GM23338 (cell line): Measurements from ENCODE around the gene FKBP5. TPM values are rescaled to one million over a fixed set of nuclear protein-coding genes. Genes with fewer than 3 reads are reported as not detected.

Experiments used
- ATAC-seq: fragments of 200-7000 bp; cut with Tn5 transposase; 3 replicates; pipeline ENCODE4 v1.9.1; 2020
- DNase-seq: peaks from one replicate; pipeline ENCODE4 v3.0.0-alpha.2; 2015; ENCODE audit warnings: low spot score
- H2AFZ ChIP-seq: fragments of 200-600 bp; sonication (generic); 2 replicates; pipeline ENCODE4 v1.8.0; 2016; ENCODE audit warnings: antibody characterized with exemption, mild to moderate bottlenecking, moderate library complexity
- H3F3A ChIP-seq: fragments of 200-600 bp; sonication (generic); replicated peaks from 2 replicates; pipeline ENCODE4 v1.8.0; 2017; ENCODE audit warnings: antibody characterized with exemption, mixed run types, low read depth
- H3K27ac ChIP-seq: fragments of 200-600 bp; sonication (generic); 2 replicates; pipeline ENCODE4 v1.6.1; 2016; ENCODE audit warnings: low read depth
- H3K27me3 ChIP-seq: fragments of 200-600 bp; sonication (generic); 2 replicates; pipeline ENCODE4 v1.8.0; 2016; ENCODE audit warnings: mild to moderate bottlenecking, mixed run types, moderate library complexity; ENCODE audit not compliant: insufficient read depth
- H3K36me3 ChIP-seq: fragments of 200-600 bp; sonication (generic); 2 replicates; pipeline ENCODE4 v1.8.0; 2016; ENCODE audit warnings: mild to moderate bottlenecking; ENCODE audit not compliant: insufficient read depth
- H3K4me1 ChIP-seq: fragments of 200-600 bp; sonication (generic); 2 replicates; pipeline ENCODE4 v1.8.0; 2016; ENCODE audit warnings: mild to moderate bottlenecking, moderate library complexity; ENCODE audit not compliant: insufficient read depth
- H3K4me2 ChIP-seq: fragments of 200-600 bp; sonication (generic); 2 replicates; pipeline ENCODE4 v1.7.1; 2017; ENCODE audit warnings: mixed run types
- H3K4me3 ChIP-seq: fragments of 200-600 bp; sonication (generic); 2 replicates; pipeline ENCODE4 v1.6.1; 2016; ENCODE audit warnings: mixed run types
- H3K79me2 ChIP-seq: fragments of 200-600 bp; sonication (generic); replicated peaks from 2 replicates; pipeline ENCODE4 v1.8.0; 2017; ENCODE audit warnings: mild to moderate bottlenecking; ENCODE audit not compliant: insufficient read depth
- H3K9me2 ChIP-seq: fragments of 200-600 bp; sonication (generic); 2 replicates; pipeline ENCODE4 v1.8.0; 2017; ENCODE audit not compliant: insufficient read depth
- H4K20me1 ChIP-seq: fragments of 200-600 bp; sonication (generic); replicated peaks from 2 replicates; pipeline ENCODE4 v1.8.0; 2017; ENCODE audit warnings: mild to moderate bottlenecking; ENCODE audit not compliant: insufficient read depth
- H3K27ac Mint-ChIP-seq: 2 replicates; pipeline ENCODE4 v1.8.0; 2020; ENCODE audit warnings: inconsistent platforms, mild to moderate bottlenecking, moderate library complexity, mixed read lengths
- H3K27me3 Mint-ChIP-seq: 3 replicates; pipeline ENCODE4 v1.8.0; 2022; ENCODE audit warnings: low read depth, mild to moderate bottlenecking, moderate library complexity, mixed read lengths, inconsistent platforms; ENCODE audit not compliant: insufficient read depth, poor library complexity
- H3K36me3 Mint-ChIP-seq: 3 replicates; pipeline ENCODE4 v1.8.0; 2021; ENCODE audit warnings: low read depth, mild to moderate bottlenecking, inconsistent platforms, moderate library complexity, mixed read lengths
- H3K4me1 Mint-ChIP-seq: 3 replicates; pipeline ENCODE4 v1.8.0; 2020; ENCODE audit warnings: mild to moderate bottlenecking, inconsistent platforms, mixed read lengths
- H3K4me3 Mint-ChIP-seq: 3 replicates; pipeline ENCODE4 v1.8.0; 2021; ENCODE audit warnings: moderate library complexity, mild to moderate bottlenecking, inconsistent platforms, mixed read lengths
- H3K9me3 Mint-ChIP-seq: 3 replicates; pipeline ENCODE4 v1.8.0; 2020; ENCODE audit warnings: moderate library complexity, mild to moderate bottlenecking, inconsistent platforms, mixed read lengths
- CTCF ChIP-seq, 2 experiments: fragments of 200-600 bp in 1 of 2; sonication (generic) in 1 of 2; conservative IDR thresholded peaks; 2 replicates each; pipeline versions ENCODE4 v1.5.1 to v1.6.1; 2016 to 2017; ENCODE audit warnings: antibody characterized with exemption in 2 of 2, low read depth in 2 of 2, mild to moderate bottlenecking in 2 of 2, moderate library complexity in 1 of 2
- ETS1 ChIP-seq: IDR thresholded peaks from 2 replicates; pipeline ENCODE4 v1.6.1; 2016; ENCODE audit warnings: antibody characterized with exemption
- EZH2phosphoT487 ChIP-seq: fragments of 200-600 bp; sonication (generic); IDR thresholded peaks from one replicate; pipeline ENCODE4 v1.8.1; 2018; ENCODE audit warnings: antibody characterized with exemption; ENCODE audit not compliant: unreplicated experiment
- NANOG ChIP-seq: IDR thresholded peaks from 2 replicates; pipeline ENCODE4 v1.6.1; 2016; ENCODE audit warnings: antibody characterized with exemption, borderline replicate concordance
- POLR2AphosphoS5 ChIP-seq: IDR thresholded peaks from 2 replicates; pipeline ENCODE4 v1.6.1; 2016; ENCODE audit warnings: antibody characterized with exemption, low read depth
- ZNF462 ChIP-seq: fragments of 250-450 bp; sonication (Bioruptor Pico); IDR thresholded peaks from 2 replicates; pipeline ENCODE4 v1.5.0; 2020; ENCODE audit warnings: mild to moderate bottlenecking, moderate library complexity
- polyA plus RNA-seq: library from polyadenylated mRNA; unstranded; fragments of >200 nt; fragmentation: Nextera tagmentation; extraction: Ambion mirVana; gene quantifications from 2 replicates; pipeline ENCODE4 v1.2.1, GENCODE V29; 2016
- total RNA-seq: library from RNA; depleted of rRNA; stranded (reverse); fragments of >200 nt; shearing (Covaris generic); gene quantifications from 2 replicates; pipeline ENCODE4 v1.2.3, GENCODE V29; 2014
- TF ChIP-seq, protein P1 (sequence below): IDR thresholded peaks from one replicate; pipeline ENCODE4 v1.6.1; 2018; ENCODE audit warnings: antibody characterized with exemption; ENCODE audit not compliant: unreplicated experiment

FKBP5 gene
- total and polyA plus RNA-seq, 2 experiments from 2014 or later: 19.8 to 28.6 TPM

DNA sequence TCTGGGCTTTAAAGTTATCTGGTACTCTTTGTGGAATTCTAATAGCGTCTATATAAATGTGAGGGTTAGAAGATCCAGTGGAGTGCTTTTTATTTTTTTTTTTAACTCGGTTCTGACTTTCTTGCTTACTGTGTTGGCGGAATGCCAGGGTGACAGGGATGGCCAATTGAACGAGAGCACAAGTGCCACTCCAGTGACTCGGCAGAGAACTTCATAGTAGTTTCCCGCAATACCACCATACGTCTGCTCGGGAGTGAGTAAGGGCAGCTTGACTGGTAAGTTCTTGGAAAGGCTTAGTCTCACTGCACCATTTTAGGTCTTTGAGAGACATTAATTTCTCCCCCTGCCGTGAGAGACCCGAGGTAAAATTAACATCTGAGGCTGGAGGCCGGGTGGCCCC, 126.7 kb downstream of the FKBP5 start:
- H4K20me1 ChIP-seq: no peaks in the 10 kb centered on the region
- Mint-ChIP-seq H3K9me3 (peaks cover 12% of the 10 kb centered on the region), H3K4me3 (no peak overlapping the region), H3K4me1 (peaks cover 20% of the 10 kb centered on the region), H3K27me3 (no peaks in the 10 kb centered on the region), H3K27ac (peak overlapping the region; percentile 84; the same call in 1 of the 2 replicates), H3K36me3 (peaks cover 12% of the 10 kb centered on the region)
- H3K4me2 ChIP-seq: no peak overlapping the region
- H3K4me1 ChIP-seq: peaks cover 22% of the 10 kb centered on the region; the same call in 1 of the 2 replicates
- H3K36me3 ChIP-seq: no peaks in the 10 kb centered on the region
- DNase-seq (no peak), ATAC-seq (peak; percentile 23; the same call in 1 of the 3 replicates)
- H3K4me3 ChIP-seq: no peak overlapping the region
- no peak overlapping the region for H3K27ac ChIP-seq
- H3F3A ChIP-seq: no peaks in the 10 kb centered on the region
- no peaks in the 10 kb centered on the region for H3K9me2 ChIP-seq
- no peak overlapping the region for H2AFZ ChIP-seq
- TF ChIP-seq CTCF (conservative IDR thresholded peaks at IDR 0.05; ENCODE audit: low read depth in 2 of 2) (no peak), NANOG (no peak), EZH2phosphoT487 (no peak), ETS1 (no peak), POLR2AphosphoS5 (no peak), ZNF462 (CRISPR knock-in tag) (no peak)
- TF ChIP-seq, protein P1, sequence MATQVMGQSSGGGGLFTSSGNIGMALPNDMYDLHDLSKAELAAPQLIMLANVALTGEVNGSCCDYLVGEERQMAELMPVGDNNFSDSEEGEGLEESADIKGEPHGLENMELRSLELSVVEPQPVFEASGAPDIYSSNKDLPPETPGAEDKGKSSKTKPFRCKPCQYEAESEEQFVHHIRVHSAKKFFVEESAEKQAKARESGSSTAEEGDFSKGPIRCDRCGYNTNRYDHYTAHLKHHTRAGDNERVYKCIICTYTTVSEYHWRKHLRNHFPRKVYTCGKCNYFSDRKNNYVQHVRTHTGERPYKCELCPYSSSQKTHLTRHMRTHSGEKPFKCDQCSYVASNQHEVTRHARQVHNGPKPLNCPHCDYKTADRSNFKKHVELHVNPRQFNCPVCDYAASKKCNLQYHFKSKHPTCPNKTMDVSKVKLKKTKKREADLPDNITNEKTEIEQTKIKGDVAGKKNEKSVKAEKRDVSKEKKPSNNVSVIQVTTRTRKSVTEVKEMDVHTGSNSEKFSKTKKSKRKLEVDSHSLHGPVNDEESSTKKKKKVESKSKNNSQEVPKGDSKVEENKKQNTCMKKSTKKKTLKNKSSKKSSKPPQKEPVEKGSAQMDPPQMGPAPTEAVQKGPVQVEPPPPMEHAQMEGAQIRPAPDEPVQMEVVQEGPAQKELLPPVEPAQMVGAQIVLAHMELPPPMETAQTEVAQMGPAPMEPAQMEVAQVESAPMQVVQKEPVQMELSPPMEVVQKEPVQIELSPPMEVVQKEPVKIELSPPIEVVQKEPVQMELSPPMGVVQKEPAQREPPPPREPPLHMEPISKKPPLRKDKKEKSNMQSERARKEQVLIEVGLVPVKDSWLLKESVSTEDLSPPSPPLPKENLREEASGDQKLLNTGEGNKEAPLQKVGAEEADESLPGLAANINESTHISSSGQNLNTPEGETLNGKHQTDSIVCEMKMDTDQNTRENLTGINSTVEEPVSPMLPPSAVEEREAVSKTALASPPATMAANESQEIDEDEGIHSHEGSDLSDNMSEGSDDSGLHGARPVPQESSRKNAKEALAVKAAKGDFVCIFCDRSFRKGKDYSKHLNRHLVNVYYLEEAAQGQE: no peak
- no peaks in the 10 kb centered on the region for H3K79me2 ChIP-seq
- H3K27me3 ChIP-seq: no peaks in the 10 kb centered on the region
